Uterus (tissue), 2 donors: ENCODE measurements around the gene TBC1D9.

Experiments used
- POLR2A ChIP-seq, 2 donors: fragments of 450-650 bp; IDR thresholded peaks; one replicate each; pipeline ENCODE4 v1.6.1; 2016; ENCODE audit warnings: antibody characterized with exemption in 2 of 2, mild to moderate bottlenecking in 1 of 2, moderate library complexity in 1 of 2
- TF ChIP-seq, protein P1 (sequence below), 4 experiments: fragments of 200-600 bp in 2 of 4; fragments of 450-650 bp in 2 of 4; sonication (generic) in 2 of 4; IDR thresholded peaks; one replicate each; pipeline ENCODE4 v1.5.1; 2016 to 2019; ENCODE audit warnings: antibody characterized with exemption in 4 of 4, mild to moderate bottlenecking in 2 of 4, moderate library complexity in 1 of 4

DNA sequence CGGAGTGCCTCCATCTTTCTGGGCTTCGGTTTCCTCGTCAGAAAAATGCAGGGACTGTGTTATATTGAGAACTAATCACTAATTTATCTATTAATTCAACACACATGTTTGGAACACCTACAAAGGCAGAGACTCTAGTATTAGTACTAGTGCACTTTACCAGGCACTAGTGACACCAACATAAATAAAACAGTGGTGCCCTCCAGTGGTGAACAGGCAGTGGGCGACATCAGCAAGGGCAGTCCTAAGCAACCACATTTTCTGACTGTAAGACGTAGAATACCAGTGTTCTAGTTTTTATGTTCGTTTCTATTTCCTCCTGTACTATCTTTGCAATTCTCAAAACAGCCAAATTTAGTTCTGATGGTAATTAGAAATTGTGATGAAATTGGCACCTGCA, 118.3 kb downstream of the TBC1D9 start:
- TF ChIP-seq POLR2A (IDR thresholded peaks at IDR 0.05): no peak
- TF ChIP-seq, protein P1, sequence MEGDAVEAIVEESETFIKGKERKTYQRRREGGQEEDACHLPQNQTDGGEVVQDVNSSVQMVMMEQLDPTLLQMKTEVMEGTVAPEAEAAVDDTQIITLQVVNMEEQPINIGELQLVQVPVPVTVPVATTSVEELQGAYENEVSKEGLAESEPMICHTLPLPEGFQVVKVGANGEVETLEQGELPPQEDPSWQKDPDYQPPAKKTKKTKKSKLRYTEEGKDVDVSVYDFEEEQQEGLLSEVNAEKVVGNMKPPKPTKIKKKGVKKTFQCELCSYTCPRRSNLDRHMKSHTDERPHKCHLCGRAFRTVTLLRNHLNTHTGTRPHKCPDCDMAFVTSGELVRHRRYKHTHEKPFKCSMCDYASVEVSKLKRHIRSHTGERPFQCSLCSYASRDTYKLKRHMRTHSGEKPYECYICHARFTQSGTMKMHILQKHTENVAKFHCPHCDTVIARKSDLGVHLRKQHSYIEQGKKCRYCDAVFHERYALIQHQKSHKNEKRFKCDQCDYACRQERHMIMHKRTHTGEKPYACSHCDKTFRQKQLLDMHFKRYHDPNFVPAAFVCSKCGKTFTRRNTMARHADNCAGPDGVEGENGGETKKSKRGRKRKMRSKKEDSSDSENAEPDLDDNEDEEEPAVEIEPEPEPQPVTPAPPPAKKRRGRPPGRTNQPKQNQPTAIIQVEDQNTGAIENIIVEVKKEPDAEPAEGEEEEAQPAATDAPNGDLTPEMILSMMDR (IDR thresholded peaks at IDR 0.05): peak in 1 of 4 experiments; percentile 10
